ENCODE measurements around the gene LRP5. TPM values are rescaled to one million over a fixed set of nuclear protein-coding genes. Genes with fewer than 3 reads are reported as not detected.
"Not testable (repeated sequence)": the region's sequence is repeated elsewhere in the genome, so short reads cannot be mapped to it uniquely, and the experiment has no call there.

Gene LRP5
- total and polyA plus RNA-seq, 2 experiments from 2014 or later, result 26.9 to 51.1 TPM

GRCh38 chr11:68457898-68458249, 145.5 kb downstream of the LRP5 start (continued):
- no peak for TF ChIP-seq CTCF (conservative IDR thresholded peaks at IDR 0.05; ENCODE audit: low read depth in 2 of 2)
- TF ChIP-seq ZNF114 (CRISPR knock-in tag; IDR thresholded peaks at IDR 0.05), result no peak
- no peak for TF ChIP-seq CREB1 (CRISPR knock-in tag; IDR thresholded peaks at IDR 0.05; ENCODE audit: low read depth)
- no peak for TF ChIP-seq NANOG (IDR thresholded peaks at IDR 0.05; ENCODE audit: borderline replicate concordance)

GRCh38 chr11:68458340-68458739, 145.9 kb downstream of the LRP5 start:
- H3K27me3 ChIP-seq (ENCODE audit: insufficient read depth); ATAC-seq: not testable (repeated sequence)

GRCh38 chr11:68459886-68460740, 147.7 kb downstream of the LRP5 start:
- Histone ChIP-seq H3K27me3 (ENCODE audit: insufficient read depth) (no peaks in the 10 kb centered on the region), H3K79me2 (replicated peaks; ENCODE audit: insufficient read depth) (peaks cover 41% of the 10 kb centered on the region), H3K4me3 (peak overlapping the region; percentile 66), H3K4me2 (peak overlapping the region; percentile 84), H3F3A (replicated peaks; ENCODE audit: low read depth) (no peaks in the 10 kb centered on the region; the same call in 1 of the 2 replicates), H3K9me2 (ENCODE audit: insufficient read depth) (no peaks in the 10 kb centered on the region), H3K36me3 (ENCODE audit: insufficient read depth) (no peaks in the 10 kb centered on the region), H3K4me1 (ENCODE audit: insufficient read depth) (peaks cover 27% of the 10 kb centered on the region), H3K27ac (ENCODE audit: low read depth) (peak overlapping the region; percentile 99), H2AFZ (peak overlapping the region; percentile 93; the same call in 1 of the 2 replicates), H4K20me1 (replicated peaks; ENCODE audit: insufficient read depth) (peaks cover 36% of the 10 kb centered on the region)
- H3K4me3 Mint-ChIP-seq, result peak overlapping the region; percentile 82
- TF ChIP-seq STAT1 (IDR thresholded peaks at IDR 0.05; ENCODE audit: unreplicated experiment) (no peak), ETS1 (IDR thresholded peaks at IDR 0.05) (0 out of 2 replicates have a peak, but pooled peaks have one; percentile 36), CREB1 (CRISPR knock-in tag; IDR thresholded peaks at IDR 0.05; ENCODE audit: low read depth) (peak; percentile 78)
- H3K36me3 Mint-ChIP-seq (ENCODE audit: low read depth), result peaks cover 4% of the 10 kb centered on the region; the same call in 2 of the 3 replicates
- H3K4me1 Mint-ChIP-seq, result peaks cover 21% of the 10 kb centered on the region
- H3K9me3 Mint-ChIP-seq, result no peaks in the 10 kb centered on the region
- DNase-seq (ENCODE audit: low spot score) (peak; percentile 100), ATAC-seq (peak; percentile 85)
- peak overlapping the region; percentile 98 for H3K27ac Mint-ChIP-seq
- H3K27me3 Mint-ChIP-seq (ENCODE audit: insufficient read depth, low read depth, poor library complexity), result peaks cover 22% of the 10 kb centered on the region

More at GRCh38 chr11:68458340-68458739, 145.9 kb downstream of the LRP5 start:
- Mint-ChIP-seq H3K4me1 (peaks cover 19% of the 10 kb centered on the region), H3K27me3 (ENCODE audit: insufficient read depth, low read depth, poor library complexity) (peaks cover 23% of the 10 kb centered on the region)
- DNase-seq (ENCODE audit: low spot score); H3K4me3 ChIP-seq; H3K36me3 ChIP-seq (ENCODE audit: insufficient read depth); H3K4me2 ChIP-seq; H3K27ac ChIP-seq (ENCODE audit: low read depth); H3K4me3 Mint-ChIP-seq; H2AFZ ChIP-seq; H3K27ac Mint-ChIP-seq; H3K9me3 Mint-ChIP-seq; H3K9me2 ChIP-seq (ENCODE audit: insufficient read depth); H3K36me3 Mint-ChIP-seq (ENCODE audit: low read depth); H3F3A ChIP-seq (replicated peaks; ENCODE audit: low read depth): not testable (repeated sequence)
- H3K4me1 ChIP-seq (ENCODE audit: insufficient read depth), result peaks cover 21% of the 10 kb centered on the region
- H3K79me2 ChIP-seq (replicated peaks; ENCODE audit: insufficient read depth), result peaks cover 24% of the 10 kb centered on the region
- H4K20me1 ChIP-seq (replicated peaks; ENCODE audit: insufficient read depth), result peaks cover 19% of the 10 kb centered on the region
